MV-4-11 (cell line): ENCODE measurements around the gene TOE1.

Experiments used
- DNase-seq: peaks from one replicate; lab custom pipeline; 2025; lab: John Stamatoyannopoulos, UW

The TOE1 gene

DNA sequence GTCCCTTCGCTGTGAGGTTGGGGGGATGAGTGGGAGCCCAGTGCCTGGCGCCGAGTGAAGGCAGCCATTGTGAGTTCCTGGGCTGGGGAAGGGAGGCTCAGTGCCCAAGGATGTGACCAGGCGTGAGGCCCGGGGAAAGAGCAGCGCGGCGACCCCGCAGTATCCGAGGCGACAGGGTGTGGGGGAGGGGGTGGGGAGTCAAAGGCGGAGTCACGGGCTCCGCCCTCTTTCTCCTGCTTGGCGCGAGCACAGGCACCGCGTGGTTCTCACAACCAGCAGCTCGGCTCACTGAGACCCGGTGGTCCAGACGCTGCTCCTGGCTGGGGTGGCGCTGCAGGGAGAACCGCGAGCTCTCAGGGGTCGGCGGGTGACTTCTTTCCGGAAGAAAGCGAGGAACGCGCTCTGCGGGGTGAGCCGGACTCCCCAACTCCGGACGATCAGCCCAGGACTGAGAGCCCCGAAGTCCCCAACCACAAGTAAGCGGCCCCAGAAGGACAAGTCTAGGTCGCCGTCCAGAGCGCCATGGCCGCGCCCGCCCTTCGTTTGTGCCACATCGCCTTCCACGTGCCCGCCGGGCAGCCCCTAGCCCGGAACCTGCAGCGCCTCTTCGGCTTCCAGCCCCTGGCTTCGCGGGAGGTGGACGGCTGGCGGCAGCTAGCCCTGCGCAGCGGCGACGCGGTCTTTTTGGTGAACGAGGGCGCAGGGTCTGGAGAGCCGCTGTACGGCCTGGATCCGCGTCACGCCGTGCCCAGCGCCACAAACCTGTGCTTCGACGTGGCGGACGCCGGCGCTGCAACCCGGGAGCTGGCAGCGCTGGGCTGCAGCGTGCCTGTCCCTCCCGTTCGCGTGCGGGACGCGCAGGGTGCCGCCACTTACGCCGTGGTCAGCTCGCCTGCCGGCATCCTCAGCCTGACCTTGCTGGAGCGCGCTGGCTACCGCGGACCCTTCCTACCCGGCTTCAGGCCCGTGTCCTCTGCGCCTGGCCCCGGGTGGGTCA is 13.0 kb upstream of the TOE1 start, which contains the start of gene HPDL:
HPDL (plus strand) TSS at position 269 of the 997 bp plus-strand sequence; CDS start at position 523, 254 bp downstream.
- peak; percentile 63 for DNase-seq

DNA sequence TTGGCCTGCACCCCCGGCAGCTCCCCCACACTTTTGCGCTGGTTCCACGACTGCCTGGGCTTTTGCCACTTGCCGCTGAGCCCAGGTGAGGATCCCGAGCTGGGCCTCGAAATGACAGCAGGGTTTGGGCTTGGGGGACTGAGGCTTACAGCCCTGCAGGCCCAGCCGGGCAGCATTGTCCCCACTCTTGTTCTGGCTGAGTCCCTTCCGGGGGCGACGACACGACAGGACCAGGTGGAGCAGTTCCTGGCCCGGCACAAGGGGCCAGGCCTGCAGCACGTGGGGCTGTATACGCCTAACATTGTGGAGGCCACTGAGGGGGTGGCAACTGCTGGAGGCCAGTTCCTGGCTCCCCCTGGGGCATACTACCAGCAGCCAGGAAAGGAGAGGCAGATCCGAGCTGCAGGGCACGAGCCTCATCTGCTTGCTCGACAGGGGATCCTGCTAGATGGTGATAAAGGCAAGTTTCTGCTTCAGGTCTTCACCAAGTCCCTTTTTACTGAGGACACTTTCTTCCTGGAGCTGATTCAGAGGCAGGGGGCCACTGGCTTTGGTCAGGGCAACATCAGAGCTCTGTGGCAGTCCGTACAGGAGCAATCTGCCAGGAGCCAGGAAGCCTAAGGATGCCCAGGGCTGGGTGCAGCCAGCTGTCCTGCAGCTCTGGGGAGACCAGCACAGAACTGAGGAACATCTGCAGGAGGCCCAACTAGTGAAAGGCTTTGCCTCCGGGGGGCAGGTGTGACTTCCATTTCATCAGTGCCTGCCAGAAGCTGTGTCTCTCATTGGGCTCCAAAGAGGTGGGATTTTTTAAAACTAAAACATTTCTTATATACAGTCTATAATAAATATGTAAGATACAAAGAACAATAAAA is 12.1 kb upstream of the TOE1 start:
- DNase-seq, result peak; percentile 18

DNA sequence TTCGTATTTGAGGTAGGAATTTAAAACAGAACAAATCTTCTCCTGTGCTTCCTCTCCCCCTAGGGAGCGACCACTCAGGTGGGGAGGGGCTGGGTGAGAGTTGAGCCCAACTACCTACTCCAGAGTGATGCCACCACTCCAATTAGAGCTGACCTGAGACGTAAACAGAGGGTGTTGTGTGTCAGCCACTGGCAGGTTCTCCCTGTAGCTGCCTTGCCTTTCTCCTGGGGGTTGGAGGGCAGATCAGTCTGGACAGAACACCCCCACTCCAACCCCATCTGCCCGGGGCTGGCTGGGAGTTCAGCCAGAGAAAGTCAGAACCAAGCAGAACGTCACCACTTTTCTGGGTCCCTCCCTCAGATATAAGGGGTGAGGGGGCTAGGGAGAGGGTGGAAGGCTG is 11.3 kb upstream of the TOE1 start:
- DNase-seq, result no peak

GRCh38 chr1:45329445-45329844 is 10.5 kb upstream of the TOE1 start:
- DNase-seq, result no peak

DNA sequence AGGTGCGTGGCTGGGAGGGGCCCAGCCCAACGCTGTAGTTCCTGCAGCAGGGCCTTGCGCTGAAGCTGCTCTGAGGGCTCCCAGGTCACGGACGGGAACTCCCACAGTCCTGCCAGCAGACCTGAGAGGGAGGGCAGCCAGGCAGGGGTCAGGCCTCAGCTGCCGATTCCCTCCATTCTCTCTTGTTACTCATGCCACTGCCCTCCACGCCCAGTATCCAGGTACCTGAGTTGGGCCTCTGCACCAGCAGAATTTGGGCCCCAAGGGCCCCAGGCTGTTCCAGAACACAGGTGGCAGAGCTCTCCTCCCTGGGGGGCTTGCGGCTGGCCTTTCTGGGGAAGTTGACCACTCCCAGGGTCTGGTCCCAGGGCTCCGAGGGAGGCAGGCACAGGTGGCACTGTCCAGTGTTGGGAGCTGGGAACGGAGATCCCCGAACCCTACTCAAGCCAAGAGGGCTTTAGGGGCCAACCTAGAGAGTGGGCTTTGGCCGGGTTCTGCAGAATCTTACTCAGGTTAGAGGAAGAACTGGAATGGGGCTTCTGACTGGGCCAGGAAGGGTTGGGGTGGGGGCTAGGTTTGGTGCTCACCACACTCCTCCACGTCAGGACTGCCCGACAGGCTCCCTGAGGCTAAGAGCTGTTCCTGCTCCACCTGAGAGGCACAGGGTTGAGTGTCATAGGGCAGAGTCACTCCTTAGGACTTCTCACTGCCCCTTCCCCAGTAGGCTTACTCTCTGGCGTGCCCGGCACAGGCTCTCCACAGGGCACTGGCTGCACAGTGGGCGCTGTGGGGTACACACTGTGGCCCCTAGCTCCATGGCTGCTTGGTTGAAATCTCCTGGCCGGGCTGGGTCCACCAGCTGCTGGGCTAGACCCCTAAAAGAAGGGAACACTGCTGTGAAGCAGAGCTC is 8.3 kb upstream of the TOE1 start:
- DNase-seq, result no peak

- DNase-seq, result no peak
Measured at GRCh38 chr1:45332346-45332720, 7.6 kb upstream of the TOE1 start.

DNA sequence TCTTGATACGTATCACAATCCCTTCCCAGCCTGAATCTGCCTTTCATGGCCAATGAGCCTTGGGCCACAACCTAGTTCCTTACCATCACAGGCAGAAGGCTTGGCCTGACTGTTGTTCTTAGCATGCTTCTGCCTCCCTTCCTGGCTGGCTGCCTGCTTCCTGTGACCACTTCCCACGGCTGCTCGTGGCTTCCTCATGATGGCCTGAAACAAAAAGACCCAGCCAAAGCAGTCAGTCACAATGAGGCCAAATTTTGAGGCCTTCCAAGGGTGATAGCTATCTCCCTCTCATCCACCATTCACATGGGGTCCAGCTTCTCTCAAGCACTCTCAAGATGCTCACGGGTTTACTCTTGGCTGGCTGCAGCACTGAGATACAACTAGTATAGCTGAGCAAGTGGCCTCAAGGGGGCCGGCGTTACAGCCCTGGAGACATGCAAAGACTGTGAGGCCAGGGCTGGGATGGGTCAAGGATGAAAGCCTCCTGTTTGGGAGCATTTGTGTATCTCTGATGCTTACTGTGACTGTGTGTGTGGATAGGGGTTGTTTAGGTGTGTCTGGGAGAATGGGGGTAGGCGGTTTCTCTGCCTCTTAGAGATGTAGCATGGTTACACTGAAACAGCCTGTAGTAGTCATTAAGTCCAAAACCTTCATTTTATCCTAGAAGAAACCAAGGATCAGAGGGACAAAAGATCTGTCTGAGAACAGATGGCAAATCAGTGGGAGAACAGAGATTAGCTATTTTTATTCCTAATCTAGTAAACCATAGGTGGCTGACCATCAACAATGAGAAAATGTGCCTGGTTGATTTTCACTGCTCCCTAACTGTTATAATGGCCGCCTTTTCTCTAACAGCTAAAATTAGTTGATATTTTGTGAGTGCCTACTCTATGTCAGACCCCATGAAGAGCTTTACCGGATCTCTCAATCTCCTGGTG is 5.4 kb upstream of the TOE1 start:
- DNase-seq, result peak; percentile 49

GRCh38 chr1:45335855-45336324 is 4.1 kb upstream of the TOE1 start:
- DNase-seq, result no peak

DNA sequence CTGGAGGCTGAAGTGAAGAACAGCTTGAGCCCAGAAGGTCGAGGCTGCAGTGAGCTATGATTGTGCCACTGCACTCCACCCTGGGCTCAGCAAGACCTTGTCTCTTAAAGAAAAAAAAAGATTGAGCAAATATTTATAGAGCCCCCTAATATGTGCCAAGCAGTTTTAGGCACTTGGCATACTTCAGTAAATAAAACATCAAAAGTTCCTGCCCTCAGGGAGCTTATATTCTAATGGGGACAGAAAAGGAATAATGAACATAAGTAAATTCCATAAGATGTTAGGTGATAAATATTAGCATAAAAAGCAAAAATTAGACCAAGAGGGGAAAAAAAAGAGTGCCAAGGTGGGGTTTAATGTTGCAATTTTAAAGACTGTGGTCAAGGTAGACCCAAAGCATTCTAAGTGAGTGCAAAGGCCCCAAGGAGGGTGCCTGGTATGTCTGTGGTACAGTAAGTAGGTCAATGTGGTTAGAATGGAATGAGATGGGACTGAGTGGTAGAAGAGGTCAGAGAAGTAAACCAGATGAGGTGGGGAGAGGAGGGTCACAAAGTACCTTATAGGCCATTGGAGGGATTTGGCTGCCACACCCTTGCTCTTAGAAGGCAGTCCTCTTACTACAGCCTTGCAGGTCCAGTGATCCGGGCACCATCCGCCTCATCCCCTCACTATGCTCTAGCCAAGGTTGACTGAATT is 2.2 kb upstream of the TOE1 start:
- DNase-seq, result no peak

GRCh38 chr1:45340816-45341466 is 971 bp downstream of the TOE1 start:
- peak; percentile 46 for DNase-seq

DNA sequence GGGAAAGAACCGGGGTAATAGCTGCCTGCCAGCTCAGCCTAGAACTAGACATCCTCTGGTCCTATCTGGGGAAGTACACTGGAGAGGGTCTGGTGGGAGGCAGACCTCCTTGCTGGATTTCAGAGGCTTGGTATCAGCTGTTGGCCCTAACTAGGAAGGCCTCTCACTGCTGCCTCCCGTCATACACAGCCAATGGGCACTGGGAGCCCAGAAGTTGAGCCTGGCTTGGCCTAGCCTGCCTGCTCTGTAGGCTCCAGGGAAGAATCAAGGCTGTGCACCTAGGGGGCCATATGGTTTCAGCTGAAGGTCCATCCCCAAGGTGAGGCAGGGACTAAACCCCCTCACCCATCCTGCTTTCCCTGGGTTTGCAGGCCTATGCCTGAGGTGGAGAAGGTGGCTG is 4.5 kb downstream of the TOE1 start:
- DNase-seq, result no peak

GRCh38 chr1:45345014-45345413 is 5.0 kb downstream of the TOE1 start:
- no peak for DNase-seq

DNA sequence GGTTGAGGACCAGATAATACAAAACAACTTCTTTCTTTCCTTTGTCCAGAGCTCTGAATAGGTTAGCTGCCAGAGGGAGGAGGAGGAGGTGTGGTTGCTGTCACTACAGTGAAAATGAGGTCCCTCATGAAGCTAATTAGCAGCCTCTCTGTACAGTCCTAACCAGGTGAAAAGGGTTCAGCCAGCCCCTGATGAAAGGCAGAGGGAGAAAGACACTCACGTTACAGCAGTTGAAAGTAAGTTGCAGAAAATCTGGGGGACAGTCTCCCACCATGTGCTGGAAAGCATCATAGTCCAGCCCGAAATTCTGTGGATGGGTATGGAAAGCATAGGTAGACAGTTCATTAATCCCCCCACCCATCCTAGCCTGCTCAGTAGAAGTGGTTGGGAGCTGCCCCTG is 6.5 kb downstream of the TOE1 start:
- DNase-seq, result no peak

DNA sequence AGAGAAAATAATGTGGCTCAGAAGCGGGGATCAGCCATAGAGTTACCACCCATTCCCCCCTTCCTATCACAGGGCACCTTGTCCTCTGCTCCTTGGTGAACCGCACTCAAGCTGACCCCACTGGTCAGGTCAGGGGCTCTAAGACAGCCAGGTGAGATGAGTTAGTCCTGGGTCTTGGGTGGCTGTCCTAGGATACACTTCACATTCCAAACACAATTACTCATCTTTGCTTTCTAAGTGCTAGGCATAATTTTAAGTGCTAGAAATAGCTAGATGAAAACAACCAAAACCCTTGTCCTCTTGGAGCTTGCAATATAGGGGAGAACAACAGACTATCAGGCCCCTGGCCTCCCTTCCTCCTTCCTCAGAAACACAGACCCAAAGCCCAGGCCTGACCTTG is 8.1 kb downstream of the TOE1 start:
- DNase-seq, result no peak

DNA sequence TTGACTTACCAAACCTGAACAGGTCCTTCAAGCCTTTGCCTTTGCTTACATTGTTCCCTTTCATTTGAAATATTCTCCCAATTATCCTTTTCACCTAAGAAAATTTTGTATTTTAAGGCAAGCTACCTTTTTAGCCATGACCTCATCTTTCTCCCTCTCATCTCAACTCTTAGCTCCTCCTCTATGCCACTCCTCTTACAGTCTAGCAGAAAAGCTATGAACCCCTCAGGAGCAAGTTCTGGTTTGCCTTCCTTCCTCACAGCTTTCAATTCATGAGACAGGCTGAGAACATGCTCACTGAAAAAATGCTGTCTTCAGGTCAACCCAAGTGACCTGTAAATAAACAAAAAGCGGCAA is 8.6 kb downstream of the TOE1 start:
- DNase-seq, result no peak

- no peak for DNase-seq
Measured at GRCh38 chr1:45348966-45349677, 9.2 kb downstream of the TOE1 start.

DNA sequence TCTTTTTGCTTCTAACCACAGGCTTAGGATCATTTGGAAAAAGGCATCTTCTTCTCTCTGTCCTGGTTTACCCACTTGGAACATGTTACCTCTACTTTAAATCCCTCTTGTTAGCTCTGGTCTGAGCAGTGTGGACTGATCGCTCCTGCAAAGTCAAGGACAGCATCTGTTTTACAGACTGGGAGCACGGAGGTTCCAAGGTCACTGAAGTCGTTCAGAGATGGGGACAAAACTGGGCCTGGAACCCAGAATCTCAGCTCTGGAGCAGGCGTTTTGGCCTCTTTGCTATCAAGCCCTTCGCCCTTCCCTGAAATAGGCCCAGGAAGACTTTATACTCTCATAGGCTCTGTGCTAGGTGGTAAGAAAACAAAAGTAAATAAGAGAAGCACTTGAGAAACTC is 11.5 kb downstream of the TOE1 start:
- no peak for DNase-seq

- peak; percentile 38 for DNase-seq
Measured at GRCh38 chr1:45353685-45354084, 13.7 kb downstream of the TOE1 start.

- no peak for DNase-seq
Measured at GRCh38 chr1:45354838-45355237, 14.9 kb downstream of the TOE1 start.
